ENCODE results near the gene PARD6A. TPM values are rescaled to one million over a fixed set of nuclear protein-coding genes. Genes with fewer than 3 reads are reported as not detected.

Gene PARD6A
- total RNA-seq, 6 experiments from 2014 or later, result 0.55 to 1.1 (median 0.86) TPM

DNA sequence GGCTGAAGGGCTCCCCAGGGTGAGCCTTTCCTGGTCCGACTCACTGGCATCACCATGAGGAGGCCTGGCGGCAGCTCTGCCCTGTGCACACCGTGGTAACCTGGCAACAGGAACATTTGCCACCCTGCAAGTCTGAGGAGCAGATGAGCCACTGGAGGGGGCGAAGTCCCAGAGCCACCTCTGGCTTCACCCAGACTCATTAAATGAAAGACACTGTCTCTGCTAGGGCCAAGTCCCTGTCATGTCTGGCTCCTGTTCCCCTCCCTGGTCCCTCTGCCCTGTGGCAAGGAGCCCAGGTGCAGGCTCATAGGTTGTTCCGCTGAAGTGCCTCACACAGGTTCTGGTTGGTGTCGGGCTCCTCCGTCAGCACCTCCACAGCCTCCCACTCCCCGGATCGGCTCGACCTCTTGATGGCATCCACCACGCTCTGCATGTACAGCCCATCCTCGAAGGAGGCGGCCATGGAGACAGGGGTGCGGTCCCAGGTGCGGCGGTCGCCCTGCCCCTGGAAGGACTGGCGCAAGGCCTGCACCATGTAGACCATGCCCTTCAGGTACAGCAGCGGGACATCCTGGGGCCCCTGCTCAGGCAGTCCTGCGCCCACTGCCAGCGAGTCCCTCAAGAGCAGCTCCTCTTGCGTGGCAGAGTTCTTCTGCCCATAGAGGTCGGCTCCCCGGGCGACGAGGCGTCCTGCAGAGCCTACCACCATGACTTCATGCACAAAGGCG lies 14.3 kb downstream of the PARD6A start:
- H3K9me3 Mint-ChIP-seq, result no peaks in the 10 kb centered on the region
- no peak overlapping the region for H3K4me3 Mint-ChIP-seq
- no peak for DNase-seq
- H3K27ac Mint-ChIP-seq, result no peak overlapping the region
- TF ChIP-seq, protein P1, sequence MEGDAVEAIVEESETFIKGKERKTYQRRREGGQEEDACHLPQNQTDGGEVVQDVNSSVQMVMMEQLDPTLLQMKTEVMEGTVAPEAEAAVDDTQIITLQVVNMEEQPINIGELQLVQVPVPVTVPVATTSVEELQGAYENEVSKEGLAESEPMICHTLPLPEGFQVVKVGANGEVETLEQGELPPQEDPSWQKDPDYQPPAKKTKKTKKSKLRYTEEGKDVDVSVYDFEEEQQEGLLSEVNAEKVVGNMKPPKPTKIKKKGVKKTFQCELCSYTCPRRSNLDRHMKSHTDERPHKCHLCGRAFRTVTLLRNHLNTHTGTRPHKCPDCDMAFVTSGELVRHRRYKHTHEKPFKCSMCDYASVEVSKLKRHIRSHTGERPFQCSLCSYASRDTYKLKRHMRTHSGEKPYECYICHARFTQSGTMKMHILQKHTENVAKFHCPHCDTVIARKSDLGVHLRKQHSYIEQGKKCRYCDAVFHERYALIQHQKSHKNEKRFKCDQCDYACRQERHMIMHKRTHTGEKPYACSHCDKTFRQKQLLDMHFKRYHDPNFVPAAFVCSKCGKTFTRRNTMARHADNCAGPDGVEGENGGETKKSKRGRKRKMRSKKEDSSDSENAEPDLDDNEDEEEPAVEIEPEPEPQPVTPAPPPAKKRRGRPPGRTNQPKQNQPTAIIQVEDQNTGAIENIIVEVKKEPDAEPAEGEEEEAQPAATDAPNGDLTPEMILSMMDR (IDR thresholded peaks at IDR 0.05), result no peak
- peaks cover 8% of the 10 kb centered on the region for H3K4me1 Mint-ChIP-seq (ENCODE audit: low read depth)
- no peaks in the 10 kb centered on the region for H3K36me3 Mint-ChIP-seq (ENCODE audit: low read depth)
- no peaks in the 10 kb centered on the region for H3K27me3 Mint-ChIP-seq (ENCODE audit: insufficient read depth)

DNA sequence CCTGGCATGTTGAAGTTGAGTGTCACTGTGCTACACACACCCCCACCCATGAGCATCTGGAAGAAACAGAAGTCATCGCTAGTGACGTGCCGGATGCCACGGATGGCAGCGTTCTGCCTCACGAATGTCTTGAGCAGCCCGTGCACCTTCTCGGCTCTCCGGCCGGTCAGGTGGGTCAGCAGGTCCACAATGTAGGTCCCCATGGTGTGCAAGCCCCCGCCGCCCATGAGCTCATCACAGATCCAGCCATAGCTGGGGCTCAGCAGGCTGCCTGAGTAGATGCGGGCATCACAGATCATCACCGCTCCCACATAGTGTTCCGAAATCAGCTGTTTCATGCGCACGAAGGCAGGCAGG lies 14.8 kb downstream of the PARD6A start:
- no peak overlapping the region for H3K4me3 Mint-ChIP-seq
- H3K4me1 Mint-ChIP-seq (ENCODE audit: low read depth), result peaks cover 8% of the 10 kb centered on the region
- no peaks in the 10 kb centered on the region for H3K27me3 Mint-ChIP-seq (ENCODE audit: insufficient read depth)
- DNase-seq, result no peak
- H3K36me3 Mint-ChIP-seq (ENCODE audit: low read depth), result no peaks in the 10 kb centered on the region
- no peaks in the 10 kb centered on the region for H3K9me3 Mint-ChIP-seq
- no peak overlapping the region for H3K27ac Mint-ChIP-seq
- TF ChIP-seq, protein P1 (IDR thresholded peaks at IDR 0.05), result no peak

DNA sequence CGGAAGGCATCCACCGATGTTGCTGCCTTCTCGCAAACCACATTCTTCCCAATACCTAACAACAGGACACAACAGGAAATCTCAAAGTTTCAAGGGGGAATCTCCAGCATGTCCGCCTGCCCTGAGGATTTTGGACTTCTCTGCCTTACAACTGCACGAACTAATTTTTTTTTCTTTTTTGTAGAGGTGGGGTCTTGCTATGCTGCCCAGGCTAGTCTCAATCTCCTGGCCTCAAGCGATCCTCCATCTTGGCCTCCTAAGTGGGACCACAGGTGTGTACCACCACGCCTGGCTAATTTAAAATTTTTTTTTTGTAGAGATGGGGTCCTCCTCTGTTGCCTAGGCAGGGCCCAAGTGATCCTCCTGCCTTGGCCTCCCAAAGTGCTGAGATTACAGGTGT lies 15.2 kb downstream of the PARD6A start:
- H3K36me3 Mint-ChIP-seq (ENCODE audit: low read depth), result no peaks in the 10 kb centered on the region
- no peaks in the 10 kb centered on the region for H3K27me3 Mint-ChIP-seq (ENCODE audit: insufficient read depth)
- H3K27ac Mint-ChIP-seq, result no peak overlapping the region
- peaks cover 8% of the 10 kb centered on the region for H3K4me1 Mint-ChIP-seq (ENCODE audit: low read depth)
- TF ChIP-seq, protein P1 (IDR thresholded peaks at IDR 0.05), result no peak
- DNase-seq, result no peak
- no peaks in the 10 kb centered on the region for H3K9me3 Mint-ChIP-seq
- H3K4me3 Mint-ChIP-seq, result no peak overlapping the region

DNA sequence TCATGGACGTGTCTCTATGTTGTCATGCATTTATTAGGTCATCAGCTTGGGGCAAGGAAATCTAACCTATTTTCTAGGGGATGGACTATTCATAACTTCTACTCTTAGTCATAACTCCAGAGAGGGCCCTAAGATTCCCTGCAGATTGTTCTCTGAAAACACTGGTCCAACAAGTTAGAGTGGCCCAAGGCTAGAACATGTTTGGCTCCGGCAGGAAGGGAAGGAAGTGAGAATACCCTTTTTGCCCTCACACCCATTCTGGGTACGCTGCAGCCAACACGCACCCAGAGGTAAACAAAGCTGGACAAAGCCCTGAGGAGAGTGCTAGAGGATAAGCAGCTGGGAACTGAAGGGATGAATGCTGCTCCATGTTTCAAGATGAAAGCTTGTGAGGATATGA lies 15.8 kb downstream of the PARD6A start:
- peaks cover 8% of the 10 kb centered on the region for H3K4me1 Mint-ChIP-seq (ENCODE audit: low read depth)
- H3K27ac Mint-ChIP-seq, result no peak overlapping the region
- no peaks in the 10 kb centered on the region for H3K27me3 Mint-ChIP-seq (ENCODE audit: insufficient read depth)
- no peak overlapping the region for H3K4me3 Mint-ChIP-seq
- no peak for DNase-seq
- no peaks in the 10 kb centered on the region for H3K9me3 Mint-ChIP-seq
- TF ChIP-seq, protein P1 (IDR thresholded peaks at IDR 0.05), result no peak
- H3K36me3 Mint-ChIP-seq (ENCODE audit: low read depth), result no peaks in the 10 kb centered on the region

DNA sequence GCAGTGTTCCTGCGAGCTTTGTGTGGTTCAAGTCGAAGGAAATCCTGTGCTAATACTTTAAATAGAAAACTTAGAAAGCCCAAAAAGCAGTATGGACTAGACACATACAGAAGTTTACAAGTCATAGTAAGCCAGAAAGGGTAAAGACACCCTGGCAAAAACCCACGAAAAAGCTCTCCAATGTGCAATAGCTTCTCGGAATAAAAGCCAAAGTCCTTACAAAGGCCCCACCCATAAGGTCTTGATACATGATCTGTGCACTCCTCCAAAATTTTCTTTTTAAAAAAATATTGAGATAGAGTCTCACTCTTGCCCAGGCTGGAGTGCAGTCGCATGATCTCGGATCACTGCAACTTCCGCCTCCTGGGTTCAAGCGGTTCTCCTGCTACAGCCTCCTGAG lies 16.2 kb downstream of the PARD6A start:
- Mint-ChIP-seq H3K27me3 (ENCODE audit: insufficient read depth) (no peaks in the 10 kb centered on the region), H3K9me3 (no peaks in the 10 kb centered on the region), H3K27ac (no peak overlapping the region), H3K4me3 (no peak overlapping the region), H3K36me3 (ENCODE audit: low read depth) (no peaks in the 10 kb centered on the region), H3K4me1 (ENCODE audit: low read depth) (peaks cover 8% of the 10 kb centered on the region)
- DNase-seq, result no peak
- TF ChIP-seq, protein P1 (IDR thresholded peaks at IDR 0.05), result no peak

Measured in HFFc6 (cell line).